Activated T-helper 1 cell treated with anti-CD3 and anti-CD28 coated beads, Interleukin-2, amount 50 U/mL, for 16 hours (primary cell): ENCODE results near the gene LSMEM2.
"Not testable (repeated sequence)": the region's sequence is repeated elsewhere in the genome, so short reads cannot be mapped to it uniquely, and the experiment has no call there.

Source experiments
- DNase-seq, 2 donors: peaks; one replicate each; pipeline ENCODE4 v3.0.0-alpha.2; 2020; ENCODE audit warnings: low read depth in 1 of 2, low spot score in 1 of 2

The LSMEM2 gene

DNA sequence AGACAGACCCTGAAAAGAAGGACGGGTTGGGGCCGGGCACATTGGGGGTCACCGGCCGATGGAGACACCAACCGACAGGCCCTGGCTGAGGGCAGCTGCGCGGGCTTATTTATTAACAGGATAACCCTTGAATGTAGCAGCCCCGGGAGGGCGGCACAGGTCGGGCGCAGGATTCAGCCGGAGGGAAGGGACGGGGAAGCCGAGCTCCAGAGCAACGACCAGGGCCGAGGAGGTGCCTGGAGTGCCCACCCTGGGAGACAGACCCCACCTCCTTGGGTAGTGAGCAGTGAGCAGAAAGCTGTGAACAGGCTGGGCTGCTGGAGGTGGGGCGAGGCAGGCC, 2.2 kb upstream of the LSMEM2 start:
- DNase-seq: no peak

GRCh38 chr3:50278123-50278879, 586 bp upstream of the LSMEM2 start:
- no peak for DNase-seq

DNA sequence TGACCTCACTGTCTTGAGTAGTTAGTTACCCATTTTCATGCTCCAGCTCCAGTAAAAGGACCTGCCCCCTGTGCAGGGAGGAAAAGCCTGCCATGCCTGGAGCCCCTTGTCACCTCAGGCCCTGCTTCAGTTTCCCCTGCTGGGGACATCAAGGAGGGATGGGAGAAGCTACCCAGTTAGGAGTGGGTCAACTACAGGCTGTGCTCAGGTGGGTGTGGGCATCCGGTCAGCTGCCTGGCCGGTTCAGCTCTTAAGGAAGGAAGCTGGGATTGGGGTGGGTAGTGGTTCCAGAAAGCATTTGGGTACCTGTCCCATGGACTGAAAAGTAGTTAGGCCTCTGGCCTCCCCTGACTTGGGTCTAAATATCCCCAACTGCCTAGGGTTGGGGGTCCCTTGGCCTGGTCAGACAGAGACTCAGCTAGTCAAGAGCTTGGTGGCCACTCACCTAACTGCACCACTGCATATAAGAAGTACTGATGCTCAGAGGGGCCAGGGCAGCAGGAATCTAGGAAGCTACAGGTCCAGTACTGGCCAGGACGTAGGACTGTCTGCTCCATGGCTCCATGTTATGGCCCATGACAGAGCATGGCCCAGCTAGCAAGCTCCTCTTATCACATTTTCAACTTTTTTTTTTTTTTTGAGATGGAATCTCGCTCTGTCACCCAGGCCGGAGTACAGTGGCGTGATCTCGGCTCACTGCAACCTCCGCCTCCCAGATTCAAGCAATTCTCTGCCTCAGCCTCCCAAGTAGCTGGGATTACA, 549 bp downstream of the LSMEM2 start:
- no peak for DNase-seq

DNA sequence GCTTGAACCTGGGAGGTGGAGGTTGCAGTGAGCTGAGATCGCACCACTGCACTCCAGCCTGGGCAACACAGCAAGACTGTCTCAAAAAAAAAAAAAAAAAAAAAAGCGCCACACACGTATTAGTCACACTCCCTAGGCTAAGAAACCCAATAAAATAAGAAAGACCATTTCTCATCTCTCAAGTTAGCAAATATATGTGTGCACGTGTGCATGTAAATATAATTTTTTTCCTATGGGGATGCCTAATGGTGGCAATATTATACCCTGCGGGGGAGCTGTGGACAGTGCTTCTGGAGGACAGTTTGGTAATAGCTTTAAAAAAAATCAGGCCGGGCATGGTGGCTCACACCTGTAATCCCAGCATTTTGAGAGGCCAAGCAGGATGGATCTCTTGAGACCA, 5.2 kb downstream of the LSMEM2 start:
- DNase-seq: not testable (repeated sequence)

- no peak for DNase-seq
Measured at GRCh38 chr3:50286322-50287227, 7.7 kb downstream of the LSMEM2 start.

DNA sequence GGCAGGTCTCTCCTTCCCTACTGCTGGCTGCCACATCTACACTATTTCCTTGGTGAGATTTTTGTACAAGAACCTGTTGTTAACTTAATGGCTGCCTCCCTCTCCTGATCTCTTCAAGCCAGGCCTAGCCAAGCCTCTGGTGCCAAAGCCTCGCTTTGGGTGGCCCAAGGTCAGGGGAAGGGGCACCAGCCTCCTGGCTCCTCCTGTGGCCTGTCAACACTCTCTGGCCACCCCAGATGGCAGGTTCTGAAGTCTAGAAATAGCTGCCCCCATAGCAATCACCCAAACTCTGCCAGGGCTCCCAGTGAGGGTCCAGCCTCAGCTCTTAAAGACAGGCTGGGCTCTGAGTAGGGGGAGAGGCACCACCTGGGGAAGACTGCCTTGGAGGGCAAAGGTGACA, 8.4 kb downstream of the LSMEM2 start:
- no peak for DNase-seq

DNA sequence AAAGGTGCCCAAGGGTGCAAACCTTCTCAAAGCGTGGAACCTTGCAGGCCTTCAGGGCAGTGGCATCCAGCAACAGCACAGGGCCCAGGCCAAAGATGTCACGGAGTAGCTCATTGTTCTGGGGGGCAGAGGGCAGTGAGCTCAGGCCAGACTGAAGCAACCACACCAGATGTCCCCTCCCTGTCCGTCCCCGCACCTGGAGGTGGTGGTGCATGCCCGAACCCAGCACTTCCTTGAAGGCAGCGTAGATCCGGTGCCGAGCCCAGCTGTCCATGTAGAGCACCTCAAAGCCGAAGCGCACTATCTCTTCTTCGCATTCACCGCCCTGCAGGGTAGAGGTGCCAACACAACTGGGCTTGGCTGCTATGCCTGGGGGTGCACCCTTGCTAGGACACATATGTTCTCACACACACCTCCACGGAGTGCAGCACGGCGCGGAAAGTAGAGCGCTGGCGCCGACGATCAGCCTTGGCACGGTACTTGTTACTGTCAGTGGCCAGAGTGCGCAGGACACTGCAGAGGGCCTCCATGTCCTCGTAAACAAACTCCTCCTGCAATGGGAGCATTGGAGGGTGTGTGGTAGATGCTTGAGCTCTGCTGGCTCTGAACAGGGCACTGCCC, 9.6 kb downstream of the LSMEM2 start:
- no peak for DNase-seq

GRCh38 chr3:50289130-50289529, 10.2 kb downstream of the LSMEM2 start:
- DNase-seq: no peak

DNA sequence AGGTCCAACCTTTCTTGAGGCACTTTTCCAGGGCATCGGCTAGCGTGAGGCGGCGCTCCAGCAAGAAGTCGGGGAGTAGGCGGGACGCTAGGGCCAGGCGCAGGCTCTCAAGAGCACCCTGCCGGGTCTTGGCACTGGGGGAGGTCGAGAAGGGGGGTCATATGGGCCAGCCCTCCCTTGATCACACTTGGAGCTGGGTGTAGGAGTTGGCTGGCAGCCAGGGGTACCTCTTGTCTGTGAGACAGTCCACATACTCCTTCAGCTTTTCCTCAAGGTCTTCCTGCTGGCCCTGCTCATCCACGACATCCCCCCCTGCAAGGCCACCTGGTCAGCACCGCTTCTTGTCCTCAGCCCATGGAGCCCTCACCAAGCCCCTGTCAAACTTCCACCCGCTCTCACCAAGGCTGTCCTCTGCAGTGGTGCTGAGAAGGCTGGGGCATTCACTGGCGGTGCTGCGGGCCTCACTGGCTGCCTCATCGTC, 11.3 kb downstream of the LSMEM2 start:
- DNase-seq: no peak

GRCh38 chr3:50292159-50293078, 13.5 kb downstream of the LSMEM2 start, which contains the start of gene IFRD2:
Gene IFRD2, minus strand, starts transcription at chr3:50292429. Its CDS starts 155 bp downstream, at chr3:50292274.
- peak; percentile 90 to 93 for DNase-seq

DNA sequence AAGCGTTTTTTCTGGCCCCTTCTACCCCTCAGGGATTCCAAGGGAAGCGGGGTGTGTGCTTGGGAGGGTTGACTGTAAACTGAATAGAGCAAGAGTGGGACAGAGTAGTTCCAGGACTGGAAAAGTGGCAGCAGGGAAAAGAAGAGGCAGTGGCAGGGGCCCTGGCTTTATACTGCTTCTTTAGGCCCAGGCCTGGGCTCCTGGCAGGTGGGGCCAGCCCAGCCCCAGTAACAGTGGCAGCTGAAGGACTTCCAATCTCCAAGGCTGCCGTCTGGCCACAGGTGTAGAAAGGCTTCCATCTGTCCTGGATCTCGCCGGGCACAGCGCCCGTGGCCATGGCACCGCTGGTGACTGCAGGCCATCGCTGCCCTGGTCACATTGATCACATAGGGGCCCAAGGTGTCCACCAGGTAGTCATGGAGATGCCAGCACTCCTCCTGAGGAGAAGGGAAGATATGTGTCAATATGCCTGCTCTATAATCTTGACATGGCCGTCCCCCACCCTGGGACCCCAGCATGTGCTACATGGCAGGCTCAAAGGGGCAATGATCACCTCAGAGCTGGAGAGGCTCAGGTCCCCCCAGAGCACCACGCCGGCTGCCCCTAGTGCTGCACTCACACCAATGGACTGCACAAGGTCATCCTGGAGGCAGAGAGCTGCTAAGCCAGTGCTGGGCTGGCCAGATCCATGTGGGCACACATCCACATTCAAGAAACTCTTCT, 14.4 kb downstream of the LSMEM2 start:
- DNase-seq: no peak

GRCh38 chr3:50294089-50294488, 15.2 kb downstream of the LSMEM2 start:
- DNase-seq: no peak

GRCh38 chr3:50294492-50295403, 15.9 kb downstream of the LSMEM2 start:
- no peak for DNase-seq

GRCh38 chr3:50295553-50296431, 16.9 kb downstream of the LSMEM2 start:
- no peak for DNase-seq

- no peak for DNase-seq
Measured at GRCh38 chr3:50296721-50297383, 18.0 kb downstream of the LSMEM2 start.

DNA sequence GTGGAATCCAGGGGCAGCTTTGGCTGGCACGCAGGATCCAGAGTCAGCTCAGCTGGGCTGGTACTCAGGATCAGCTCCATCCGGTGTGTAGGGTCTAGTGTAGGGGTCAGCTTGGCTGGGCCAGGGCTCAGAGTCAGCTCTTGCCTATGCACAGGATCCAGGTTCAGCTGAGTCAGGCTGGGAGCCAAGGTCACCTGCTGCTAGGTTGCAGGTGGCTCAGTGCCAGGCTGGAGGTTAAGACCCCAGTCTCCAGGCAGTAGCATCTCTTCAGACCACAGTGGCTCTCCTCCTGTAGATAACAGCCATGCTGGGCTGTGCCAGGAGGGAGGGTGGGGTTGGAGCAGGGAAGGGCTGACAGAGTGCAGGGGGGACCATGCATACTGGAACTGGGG, 18.5 kb downstream of the LSMEM2 start:
- no peak for DNase-seq
